GM13976 (cell line): ENCODE results near the gene MTCH1.

Experiments used
- DNase-seq: peaks from one replicate; pipeline ENCODE4 v3.0.0; 2012; ENCODE audit warnings: low spot score
- CTCF ChIP-seq: IDR thresholded peaks from 2 replicates; pipeline ENCODE4 v1.5.1; 2012; ENCODE audit warnings: borderline replicate concordance, mild to moderate bottlenecking; ENCODE audit not compliant: insufficient read depth; ENCODE audit errors: extremely low read depth, missing control alignments, control extremely low read depth
- in situ Hi-C: fragments of 300-500 bp; cut with MboI; formaldehyde crosslinking; loops from one replicate; pipeline ENCODE4 v1.12.0; 2022; ENCODE audit warnings: low sequenced_read_pairs, mixed read lengths, inconsistent platforms; ENCODE audit not compliant: unreplicated experiment

MTCH1 gene

DNA sequence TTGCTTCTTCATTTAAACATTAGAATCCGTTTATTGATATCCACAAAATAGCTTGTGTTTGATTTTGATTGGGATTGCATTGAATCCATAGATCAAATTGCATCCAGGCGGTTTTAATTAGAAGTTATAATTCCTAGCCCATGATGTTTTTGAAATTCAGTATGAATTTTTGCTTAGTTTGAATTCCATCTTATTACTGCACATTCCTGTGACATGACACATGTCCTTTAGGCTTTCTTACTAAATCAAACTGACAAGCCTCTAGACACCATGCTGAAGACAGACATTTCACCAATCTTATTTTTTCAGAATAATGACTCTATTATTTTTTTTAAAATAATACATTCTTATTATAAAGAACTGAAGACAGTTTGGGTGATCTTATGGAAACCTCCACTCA is 52.9 kb downstream of the MTCH1 start:
- TF ChIP-seq CTCF = no peak

DNA sequence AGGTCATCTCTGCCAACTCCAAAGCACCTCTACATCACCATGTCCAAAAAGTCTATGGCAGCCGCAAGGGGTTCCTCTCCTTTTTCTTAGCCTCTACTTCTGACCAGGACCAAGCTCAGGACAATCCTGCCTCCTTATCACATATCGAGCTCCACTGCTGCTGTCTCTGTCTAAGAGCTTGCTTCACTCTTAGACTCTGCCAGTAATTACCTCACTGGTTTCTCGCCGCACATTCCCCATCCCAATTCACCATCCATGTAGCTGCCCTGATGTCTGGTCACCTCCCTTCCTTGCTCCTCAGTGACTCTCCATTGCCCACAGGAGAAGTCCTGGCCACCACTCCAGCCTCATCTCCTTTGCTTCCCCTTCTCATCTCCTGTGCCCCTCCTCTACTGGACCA is 55.5 kb downstream of the MTCH1 start:
- no peak for TF ChIP-seq CTCF
- DNase-seq = no peak
- in situ Hi-C loops = no loop called here

More for the DNA sequence above, 52.9 kb downstream of the MTCH1 start:
- DNase-seq = no peak
- in situ Hi-C loops = no loop called here

DNA sequence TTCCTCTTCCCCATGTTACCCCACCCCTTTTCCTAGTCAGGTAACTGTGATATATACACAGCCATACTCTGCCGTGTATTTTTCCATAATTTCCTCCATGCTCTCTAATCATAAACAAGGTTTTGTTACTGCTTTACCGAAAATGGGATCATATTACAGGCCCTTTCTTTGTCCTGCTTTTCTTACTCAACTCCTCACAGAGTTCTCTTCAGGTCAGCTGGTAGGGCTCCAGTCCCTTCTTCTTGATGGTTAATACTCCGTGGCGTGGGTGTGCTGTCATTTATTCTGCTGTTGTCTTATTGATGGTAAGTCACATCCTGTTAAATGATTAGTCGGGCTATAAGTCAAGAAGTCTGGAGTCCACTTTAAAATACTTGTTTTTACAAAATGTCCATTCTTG is 56.4 kb downstream of the MTCH1 start:
- DNase-seq = no peak

GRCh38 chr6:36929152-36929551 is 56.8 kb downstream of the MTCH1 start:
- DNase-seq = no peak
- in situ Hi-C loops = no loop called here
- TF ChIP-seq CTCF = no peak

More for the DNA sequence above, 56.4 kb downstream of the MTCH1 start:
- no peak for TF ChIP-seq CTCF
- in situ Hi-C loops = no loop called here

DNA sequence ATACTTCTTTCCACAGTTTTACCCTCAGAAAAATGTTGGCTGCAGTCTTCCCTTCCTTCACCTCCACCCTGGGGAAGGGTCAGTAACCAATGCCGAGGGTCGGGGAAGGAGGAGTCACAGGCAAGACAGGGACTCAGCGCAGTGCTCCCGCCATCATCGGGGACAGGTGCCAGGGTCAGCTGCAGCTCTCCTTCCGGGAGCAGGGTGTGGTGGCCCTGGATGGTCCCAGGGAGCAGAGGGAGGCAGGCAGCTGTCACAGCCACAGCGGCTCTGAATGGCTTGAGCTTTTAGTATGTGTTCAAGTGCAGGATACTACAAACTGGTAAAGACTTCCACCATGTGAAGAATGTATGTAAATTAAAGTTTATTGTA is 57.5 kb downstream of the MTCH1 start:
- TF ChIP-seq CTCF = no peak
- DNase-seq = no peak
- in situ Hi-C loops = no loop called here

DNA sequence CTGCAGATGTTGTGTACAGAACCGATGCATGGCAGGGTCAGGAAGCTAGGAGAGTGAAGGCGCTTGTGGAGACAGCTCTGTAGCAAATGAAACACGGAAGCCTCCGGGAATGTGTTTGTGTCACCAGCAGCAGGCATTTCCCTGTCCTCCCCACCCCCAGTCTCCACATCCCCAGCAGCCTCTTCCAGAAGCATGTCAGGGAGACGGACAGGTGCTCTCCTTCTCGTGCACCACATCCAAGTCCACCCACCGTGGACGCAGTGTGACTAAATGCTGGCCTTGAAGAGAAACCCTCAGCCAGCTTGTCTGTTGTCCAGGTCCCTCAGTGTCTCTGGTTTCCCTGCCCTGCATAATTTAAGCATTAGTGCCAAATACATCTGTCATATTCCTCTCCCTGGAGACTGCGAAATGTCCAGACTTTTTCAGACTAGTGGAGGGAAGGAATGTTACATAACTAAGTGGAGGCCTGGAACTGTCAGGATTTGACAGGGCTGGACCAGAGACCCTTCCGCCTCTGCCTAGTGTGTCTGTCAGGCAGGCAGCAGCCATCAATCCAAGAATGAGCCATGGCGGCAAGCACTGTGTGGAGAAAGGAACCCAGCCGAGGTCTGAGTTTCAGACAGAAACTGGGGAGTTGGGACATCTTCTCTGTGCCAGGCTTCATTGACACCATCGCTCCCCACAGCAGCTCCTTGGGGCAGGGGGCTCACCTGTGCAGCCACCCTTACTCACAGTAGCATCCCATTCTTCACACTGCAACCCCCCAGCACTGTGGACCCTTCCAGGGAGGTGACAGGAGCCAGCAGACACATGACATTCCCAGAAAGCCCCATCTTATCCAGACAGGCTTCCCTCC is 58.1 kb downstream of the MTCH1 start:
- in situ Hi-C loops = no loop called here
- no peak for DNase-seq
- no peak for TF ChIP-seq CTCF
